Neural cell (in vitro differentiated cells): Measurements from ENCODE around the gene LIN54.

Source experiments
- CTCF ChIP-seq: fragments of 450-650 bp; IDR thresholded peaks from 2 replicates; pipeline ENCODE4 v1.5.1; 2014; ENCODE audit warnings: antibody characterized with exemption, mild to moderate bottlenecking, moderate library complexity; ENCODE audit not compliant: poor library complexity, severe bottlenecking
- EP300 ChIP-seq: fragments of 450-650 bp; conservative IDR thresholded peaks from 2 replicates; pipeline ENCODE4 v1.6.1; 2014; ENCODE audit warnings: antibody characterized with exemption, mild to moderate bottlenecking, moderate library complexity; ENCODE audit not compliant: poor library complexity, severe bottlenecking
- EZH2 ChIP-seq: fragments of 200-600, 300-800 bp; shearing (Covaris generic), sonication (generic); IDR thresholded peaks from 2 replicates; pipeline ENCODE4 v1.6.1; 2014; ENCODE audit warnings: antibody characterized with exemption, low read length, borderline replicate concordance, mild to moderate bottlenecking; ENCODE audit not compliant: insufficient read depth, poor library complexity, severe bottlenecking
- MXI1 ChIP-seq: fragments of 450-650 bp; conservative IDR thresholded peaks from 2 replicates; pipeline ENCODE4 v1.6.1; 2014; ENCODE audit warnings: antibody characterized with exemption, mild to moderate bottlenecking; ENCODE audit not compliant: poor library complexity, severe bottlenecking
- POLR2AphosphoS5 ChIP-seq: IDR thresholded peaks from 2 replicates; pipeline ENCODE4 v1.6.1; 2012
- RAD21 ChIP-seq: fragments of 450-650 bp; conservative IDR thresholded peaks from 2 replicates; pipeline ENCODE4 v1.6.1; 2014; ENCODE audit warnings: antibody characterized with exemption, mild to moderate bottlenecking, moderate library complexity
- REST ChIP-seq: IDR thresholded peaks from 2 replicates; pipeline ENCODE4 v1.6.1; 2012; ENCODE audit warnings: borderline replicate concordance
- SMC3 ChIP-seq: fragments of 450-650 bp; conservative IDR thresholded peaks from 2 replicates; pipeline ENCODE4 v1.6.1; 2014; ENCODE audit warnings: antibody characterized with exemption, mild to moderate bottlenecking, moderate library complexity; ENCODE audit not compliant: poor library complexity
- TAF1 ChIP-seq: IDR thresholded peaks from 2 replicates; pipeline ENCODE4 v1.6.1; 2012; ENCODE audit warnings: low read depth

- no peak for TF ChIP-seq EP300
- TF ChIP-seq EZH2: no peak
- TF ChIP-seq CTCF: no peak
- no peak for TF ChIP-seq POLR2AphosphoS5
- no peak for TF ChIP-seq REST
- no peak for TF ChIP-seq RAD21
- TF ChIP-seq TAF1: no peak
- no peak for TF ChIP-seq SMC3
- no peak for TF ChIP-seq MXI1
Measured at GRCh38 chr4:82919386-82919785, 91.2 kb downstream of the LIN54 start.
